ENCODE measurements around the gene SPEF2.

- TF ChIP-seq CTCF (conservative IDR thresholded peaks at IDR 0.05) (no peak), EZH2 (IDR thresholded peaks at IDR 0.05; ENCODE audit: low read depth) (no peak)
These were observed 159.1 kb downstream of the SPEF2 start for GRCh38 chr5:35776757-35777156.
